HG03469 (cell line): Measurements from ENCODE around the gene DEAF1.

ENCODE experiments used
- ATAC-seq: cut with Tn5 transposase; IDR thresholded peaks from one replicate; pipeline ENCODE4 v1.9.1; 2021; ENCODE audit warnings: mild to moderate bottlenecking, moderate library complexity, moderate number of reproducible peaks; ENCODE audit not compliant: unreplicated experiment

The DEAF1 gene

DNA sequence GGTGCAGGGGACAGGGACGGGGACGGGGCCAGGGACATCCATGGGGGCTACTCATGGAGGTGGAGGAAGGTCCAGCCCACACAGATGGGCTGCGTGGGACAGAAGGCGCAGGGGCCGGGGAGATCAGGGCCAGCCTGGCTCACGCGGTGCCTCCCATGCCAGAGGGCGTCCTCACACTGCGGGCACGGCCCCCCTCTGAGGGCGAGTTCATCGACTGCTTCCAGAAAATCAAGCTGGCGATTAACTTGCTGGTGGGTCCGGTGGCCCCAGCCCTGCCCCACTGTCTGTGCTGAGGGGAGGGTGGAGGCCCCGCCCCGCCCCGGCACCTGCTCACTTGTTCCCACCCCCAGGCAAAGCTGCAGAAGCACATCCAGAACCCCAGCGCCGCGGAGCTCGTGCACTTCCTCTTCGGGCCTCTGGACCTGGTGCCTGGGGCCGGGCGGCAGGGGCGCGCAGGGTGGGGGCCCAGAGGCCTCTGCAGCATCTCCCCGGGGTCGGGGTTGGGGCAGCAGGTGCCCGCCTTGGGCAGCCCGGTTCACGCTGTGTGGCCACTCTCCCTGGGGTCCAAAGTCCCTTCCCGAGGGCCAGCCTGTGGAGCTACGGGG, 26.8 kb upstream of the DEAF1 start:
- no peak for ATAC-seq

DNA sequence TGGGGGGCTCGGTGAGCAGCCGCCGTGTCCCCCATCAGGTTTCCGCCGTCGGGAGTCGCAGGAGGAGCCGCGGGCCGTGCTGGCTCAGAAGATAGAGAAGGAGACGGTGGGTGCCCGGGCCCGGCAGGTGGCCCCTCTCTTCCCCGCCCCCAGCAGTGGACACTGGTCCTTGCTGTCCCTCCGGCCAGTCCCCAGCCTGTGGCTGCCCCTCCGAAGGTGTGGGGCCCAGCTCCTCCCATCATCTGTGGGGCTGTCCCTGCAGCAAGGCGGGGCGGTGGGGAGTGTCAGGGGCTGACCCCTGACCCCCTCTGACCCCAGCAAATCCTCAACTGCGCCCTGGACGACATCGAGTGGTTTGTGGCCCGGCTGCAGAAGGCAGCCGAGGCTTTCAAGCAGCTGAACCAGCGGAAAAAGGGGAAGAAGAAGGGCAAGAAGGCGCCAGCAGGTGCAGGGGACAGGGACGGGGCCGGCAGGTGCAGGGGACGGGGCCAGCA, 26.3 kb upstream of the DEAF1 start:
- ATAC-seq, result no peak

DNA sequence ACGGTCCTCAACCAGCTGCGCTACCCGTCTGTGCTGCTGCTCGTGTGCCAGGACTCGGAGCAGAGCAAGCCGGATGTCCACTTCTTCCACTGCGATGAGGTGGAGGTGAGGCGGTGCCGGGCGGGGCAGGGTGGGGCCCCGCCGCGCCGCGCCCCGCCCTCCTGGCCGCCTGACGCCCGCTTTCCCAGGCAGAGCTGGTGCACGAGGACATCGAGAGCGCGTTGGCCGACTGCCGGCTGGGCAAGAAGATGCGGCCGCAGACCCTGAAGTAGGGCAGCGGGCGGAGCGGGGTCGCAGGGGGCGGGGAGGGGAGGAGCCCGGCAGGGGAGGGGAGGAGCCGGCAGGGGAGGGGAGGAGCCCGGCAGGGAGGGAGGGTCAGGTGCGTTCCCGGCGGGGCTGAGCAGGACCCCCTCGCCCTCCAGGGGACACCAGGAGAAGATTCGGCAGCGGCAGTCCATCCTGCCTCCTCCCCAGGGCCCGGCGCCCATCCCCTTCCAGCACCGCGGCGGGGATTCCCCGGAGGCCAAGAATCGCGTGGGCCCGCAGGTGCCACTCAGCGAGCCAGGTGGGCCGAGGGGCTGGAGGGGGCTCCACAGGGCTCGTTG, 25.7 kb upstream of the DEAF1 start:
- no peak for ATAC-seq

DNA sequence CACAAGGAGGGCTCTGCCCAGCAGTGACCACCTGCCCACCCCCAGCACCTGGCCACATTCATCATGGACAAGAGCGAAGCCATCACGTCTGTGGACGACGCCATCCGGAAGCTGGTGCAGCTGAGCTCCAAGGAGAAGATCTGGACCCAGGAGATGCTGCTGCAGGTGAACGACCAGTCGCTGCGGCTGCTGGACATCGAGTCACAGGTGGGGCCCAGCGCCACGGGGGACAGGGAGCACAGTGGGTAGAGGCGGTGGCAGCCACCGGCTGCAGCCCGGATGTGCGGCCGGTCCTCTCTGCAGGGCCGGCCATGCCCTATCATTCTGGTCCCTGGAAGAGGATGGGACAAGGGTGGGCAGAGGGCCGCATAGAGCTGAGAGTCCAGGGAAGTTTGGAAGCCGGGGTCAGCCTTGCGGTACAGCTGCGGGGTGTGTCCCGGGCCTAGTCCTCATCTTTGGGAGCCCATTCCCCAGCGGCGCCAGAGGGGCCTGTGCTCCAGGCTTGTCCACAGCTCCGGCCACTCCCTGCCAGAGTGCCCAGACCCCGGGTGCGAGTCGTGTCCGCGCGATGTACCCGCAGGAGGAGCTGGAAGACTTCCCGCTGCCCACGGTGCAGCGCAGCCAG, 25.1 kb upstream of the DEAF1 start:
- ATAC-seq, result no peak

DNA sequence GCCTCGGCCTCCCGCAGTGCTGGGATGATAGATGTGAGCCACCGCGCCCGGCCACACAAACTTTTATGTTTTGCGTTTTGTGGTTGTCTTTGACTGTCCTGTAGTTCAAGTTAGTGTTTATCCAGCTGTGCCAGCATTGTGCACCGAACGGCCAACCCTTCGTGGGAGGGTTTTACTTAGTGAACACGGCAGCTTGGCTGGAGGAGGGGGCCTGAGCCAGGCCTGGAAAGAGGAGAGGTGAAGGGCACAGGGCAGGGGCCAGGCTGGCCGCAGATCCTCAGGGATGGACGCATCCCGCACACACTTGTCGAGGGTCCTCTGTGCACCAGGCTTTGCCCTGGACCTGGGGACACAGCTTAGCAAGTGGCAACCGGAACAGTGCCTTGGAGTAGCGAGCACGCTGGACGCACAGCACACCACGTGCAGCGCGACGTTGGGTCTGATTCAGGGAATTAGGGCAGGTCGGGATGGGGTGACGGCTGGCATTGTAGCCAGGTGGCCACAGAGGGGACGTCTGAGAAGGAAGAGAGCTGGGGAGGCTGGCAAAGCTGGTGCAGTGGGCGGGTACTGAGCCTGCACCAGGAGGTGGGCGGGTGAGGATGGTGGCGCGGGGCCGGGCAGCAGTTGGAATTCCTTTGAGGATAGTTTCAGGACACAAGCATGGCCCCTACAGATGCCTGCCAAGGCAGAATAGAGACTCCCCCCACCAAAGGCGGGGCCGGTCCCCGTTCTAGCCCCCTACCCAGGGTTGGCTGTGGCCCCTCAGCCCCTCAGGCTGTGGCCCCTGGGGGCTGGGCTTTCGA, 24.4 kb upstream of the DEAF1 start:
- no peak for ATAC-seq

DNA sequence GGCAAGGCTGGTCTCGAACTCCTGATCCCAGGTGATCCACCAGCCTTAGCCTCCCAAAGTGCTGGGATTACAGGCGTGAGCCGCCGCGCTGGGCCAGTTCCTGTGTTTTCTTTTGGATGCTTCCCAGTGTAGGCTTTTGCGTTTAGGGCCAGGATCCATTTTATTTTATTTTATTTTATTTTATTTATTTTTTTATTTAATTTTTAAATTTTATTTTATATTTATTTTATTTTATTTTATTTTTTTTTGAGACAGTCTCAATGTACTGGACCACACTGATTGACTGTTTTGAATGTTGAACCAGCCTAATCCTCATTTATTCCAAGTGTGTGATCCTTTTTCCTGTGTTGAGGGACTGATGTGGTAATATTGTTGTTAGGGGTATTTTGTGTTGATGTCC, 19.4 kb upstream of the DEAF1 start:
- no peak for ATAC-seq

DNA sequence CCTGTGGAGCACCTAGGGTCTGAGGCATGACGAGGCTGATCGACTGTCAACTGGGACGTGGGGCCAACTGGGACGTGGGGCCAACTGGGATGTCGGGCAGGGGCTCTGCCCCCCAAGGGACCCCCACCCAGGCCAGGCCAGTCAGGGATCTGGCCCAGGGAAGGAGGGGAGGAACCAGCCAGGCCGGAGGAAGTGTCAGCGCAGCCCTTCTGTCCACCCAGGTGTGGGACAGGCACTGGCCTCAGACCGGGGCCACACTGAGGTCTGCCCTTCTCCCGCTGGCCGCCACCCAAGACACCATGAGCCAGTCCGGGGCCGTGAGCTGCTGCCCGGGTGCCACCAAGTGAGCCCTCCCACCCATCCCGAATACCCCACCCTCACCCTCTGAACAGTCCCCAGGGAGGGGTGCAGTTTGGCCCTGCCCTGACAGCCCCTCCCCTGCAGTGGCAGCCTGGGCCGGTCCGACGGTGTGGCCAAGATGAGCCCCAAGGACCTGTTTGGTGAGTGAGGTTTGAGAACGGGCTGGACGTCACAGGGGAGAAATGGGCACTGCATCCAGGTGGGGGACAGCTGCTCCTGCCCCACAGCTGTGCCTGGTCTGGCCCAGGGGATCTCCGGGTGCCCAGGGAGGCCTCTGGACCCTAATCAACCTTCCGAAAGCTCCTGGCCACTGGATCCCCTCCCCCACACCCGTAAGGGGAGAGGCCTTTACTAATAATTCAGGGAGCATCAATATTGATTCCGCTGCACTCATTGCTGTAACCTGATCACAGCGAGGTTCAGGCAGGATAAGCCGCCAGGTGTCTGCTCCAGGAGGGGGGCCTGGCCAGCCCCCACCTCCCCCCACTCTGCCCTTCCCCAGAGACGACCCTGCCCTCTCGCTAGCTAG, 14.3 kb upstream of the DEAF1 start:
- ATAC-seq, result no peak

DNA sequence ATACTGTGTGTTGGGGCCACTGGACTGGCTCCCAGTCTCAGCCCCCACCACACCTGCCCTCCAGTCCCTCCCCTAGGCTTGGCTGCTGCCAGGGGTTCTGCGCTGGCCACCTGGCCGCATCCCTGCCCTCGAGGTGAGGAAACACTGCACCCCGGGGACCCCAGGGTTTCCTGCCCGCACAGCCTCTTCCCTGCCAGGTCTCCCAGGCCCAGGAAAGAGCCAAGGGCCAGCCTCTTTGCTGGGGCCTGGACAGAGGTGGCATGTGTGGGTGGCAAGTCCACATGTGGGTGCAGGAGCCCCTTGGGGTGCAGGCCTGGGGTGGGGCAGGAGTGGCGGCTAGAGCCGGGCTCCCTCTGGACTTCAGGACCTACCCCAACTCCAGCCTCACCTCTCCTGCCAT, 13.5 kb upstream of the DEAF1 start:
- ATAC-seq, result no peak

DNA sequence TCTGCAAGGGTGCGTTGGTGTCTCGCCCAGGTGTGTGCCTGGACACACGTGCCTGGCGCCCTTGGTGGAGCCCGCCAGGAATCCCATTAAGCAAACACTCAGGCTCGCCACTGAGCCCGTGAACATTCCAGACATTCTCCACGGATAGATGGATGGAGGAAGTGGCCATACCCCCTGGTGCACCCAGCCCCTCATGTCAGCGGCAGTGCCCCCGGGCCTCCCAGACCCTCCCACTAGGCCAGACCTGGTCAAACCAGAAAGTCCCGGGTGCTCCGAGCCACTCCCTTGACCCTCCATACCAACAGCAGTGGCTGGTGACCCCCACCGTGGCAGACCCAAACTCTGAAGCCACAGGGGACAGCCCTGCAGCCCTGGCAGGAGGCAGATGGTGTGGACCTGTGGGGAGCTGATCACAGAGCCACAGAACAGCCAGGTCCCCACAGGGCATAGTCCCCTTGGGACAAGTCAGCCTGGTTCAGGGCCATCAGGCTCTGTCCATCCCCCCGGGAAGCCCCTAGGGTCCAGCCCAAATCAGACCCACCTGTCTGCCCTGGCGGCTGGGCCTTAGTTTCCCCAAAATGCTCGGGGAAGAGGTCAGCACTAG, 12.9 kb upstream of the DEAF1 start:
- ATAC-seq, result no peak

DNA sequence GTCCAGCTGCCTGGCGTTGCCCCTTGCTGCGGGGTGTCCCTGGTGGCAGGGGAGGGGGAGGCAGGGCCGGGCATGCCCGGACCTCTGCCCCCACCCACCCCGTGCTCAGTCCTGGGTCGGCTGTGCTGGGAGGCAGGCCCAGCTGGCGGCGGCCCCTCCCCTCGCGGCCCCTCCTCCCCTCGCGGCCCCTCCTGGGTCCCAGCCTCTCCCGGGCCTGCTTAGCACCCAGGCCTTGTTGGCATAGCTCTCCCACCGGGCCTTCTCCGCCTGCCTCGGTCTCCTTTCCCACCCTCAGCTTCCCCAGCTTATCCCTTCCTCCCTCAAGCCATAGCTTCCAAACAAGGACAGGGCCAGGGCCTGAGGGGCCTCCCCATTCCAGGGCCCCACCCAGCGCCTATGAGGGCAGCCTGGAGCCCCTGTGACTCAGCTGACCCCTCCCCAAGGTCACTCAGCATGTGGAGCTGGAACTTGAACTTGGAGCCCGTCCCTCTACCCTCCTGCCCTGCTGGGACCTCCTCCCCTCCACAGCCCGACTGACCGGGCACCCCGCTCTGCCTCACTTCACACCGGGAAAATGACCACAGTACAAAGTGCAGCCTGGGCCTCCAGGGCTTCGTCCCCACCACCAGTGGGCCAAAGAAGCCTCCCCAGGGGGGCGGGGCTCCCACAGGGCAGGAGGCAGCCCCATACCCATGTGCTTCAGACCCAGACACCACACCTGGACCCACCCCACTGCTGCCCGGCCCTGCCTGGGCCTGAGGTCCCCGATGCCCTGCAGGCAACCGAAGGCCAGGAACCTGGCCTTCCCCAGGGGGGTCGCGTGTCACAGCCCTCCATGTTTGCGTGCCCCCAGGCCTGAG, 12.2 kb upstream of the DEAF1 start:
- ATAC-seq, result no peak

DNA sequence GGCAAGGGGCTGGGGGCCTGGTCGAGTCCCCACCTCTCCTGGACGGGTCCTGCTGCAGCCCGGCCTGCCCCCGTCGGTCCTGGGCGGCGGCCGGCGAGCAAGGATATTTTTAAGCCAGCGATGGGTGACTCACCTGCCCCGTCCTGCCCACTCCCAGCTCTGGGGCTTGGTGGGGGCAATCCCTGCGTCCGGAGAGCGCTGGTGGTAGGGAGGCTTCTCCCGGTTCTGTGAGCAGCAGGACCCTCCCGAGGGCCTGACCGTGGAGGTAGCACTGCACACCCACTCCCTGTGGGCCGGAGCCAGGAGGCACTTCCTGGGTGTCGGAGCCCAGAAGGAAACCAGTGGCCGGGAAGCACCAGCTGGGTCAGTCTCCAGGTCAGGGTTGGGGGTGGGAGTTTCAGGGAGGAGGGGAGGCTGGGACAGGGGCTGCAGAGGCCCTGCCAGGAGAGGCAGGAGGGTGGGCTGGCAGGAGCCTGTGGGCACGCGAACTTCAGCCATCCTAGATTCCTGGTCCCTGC, 11.5 kb upstream of the DEAF1 start:
- ATAC-seq, result no peak

DNA sequence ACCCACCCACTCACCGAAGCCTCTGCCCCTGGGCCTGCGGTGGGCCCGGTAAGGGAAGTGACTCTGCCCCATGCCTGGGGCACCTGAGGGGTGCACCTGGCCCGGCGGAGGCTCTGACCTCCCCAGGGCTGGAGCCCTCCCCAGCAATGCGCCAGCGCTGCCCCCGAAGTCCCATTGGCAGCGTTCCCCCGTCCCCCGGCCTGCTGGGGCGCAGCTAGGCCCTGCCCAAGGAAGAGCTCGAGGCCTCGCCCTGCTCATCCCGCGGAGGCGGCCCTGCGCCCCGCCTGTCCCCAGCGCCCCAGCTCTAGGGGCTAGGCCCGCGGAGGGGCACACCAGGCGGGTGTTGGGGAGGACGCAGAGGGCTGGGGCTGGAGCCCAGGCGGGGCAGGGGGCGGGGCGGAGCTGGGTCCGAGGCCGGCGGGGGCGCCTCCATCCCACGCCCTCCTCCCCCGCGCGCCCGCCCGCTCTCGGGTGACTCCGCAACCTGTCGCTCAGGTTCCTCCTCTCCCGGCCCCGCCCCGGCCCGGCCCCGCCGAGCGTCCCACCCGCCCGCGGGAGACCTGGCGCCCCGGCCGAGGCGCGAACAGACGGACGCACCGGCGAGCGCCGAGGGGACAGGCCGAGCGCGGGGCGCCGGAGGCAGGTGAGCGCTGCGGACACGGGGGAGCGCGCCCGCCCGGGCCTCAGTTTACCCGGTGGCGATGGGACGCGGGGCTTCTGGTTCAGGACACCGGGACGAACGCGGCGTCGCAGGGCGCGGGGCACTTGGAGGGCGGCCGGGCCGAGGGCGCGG, 10.8 kb upstream of the DEAF1 start, which contains the start of gene EPS8L2:
TSS of gene EPS8L2 (plus strand) at position 586 of the 793 bp plus-strand sequence. CDS start 3,177 bp downstream, outside the sequence.
- ATAC-seq, result no peak

DNA sequence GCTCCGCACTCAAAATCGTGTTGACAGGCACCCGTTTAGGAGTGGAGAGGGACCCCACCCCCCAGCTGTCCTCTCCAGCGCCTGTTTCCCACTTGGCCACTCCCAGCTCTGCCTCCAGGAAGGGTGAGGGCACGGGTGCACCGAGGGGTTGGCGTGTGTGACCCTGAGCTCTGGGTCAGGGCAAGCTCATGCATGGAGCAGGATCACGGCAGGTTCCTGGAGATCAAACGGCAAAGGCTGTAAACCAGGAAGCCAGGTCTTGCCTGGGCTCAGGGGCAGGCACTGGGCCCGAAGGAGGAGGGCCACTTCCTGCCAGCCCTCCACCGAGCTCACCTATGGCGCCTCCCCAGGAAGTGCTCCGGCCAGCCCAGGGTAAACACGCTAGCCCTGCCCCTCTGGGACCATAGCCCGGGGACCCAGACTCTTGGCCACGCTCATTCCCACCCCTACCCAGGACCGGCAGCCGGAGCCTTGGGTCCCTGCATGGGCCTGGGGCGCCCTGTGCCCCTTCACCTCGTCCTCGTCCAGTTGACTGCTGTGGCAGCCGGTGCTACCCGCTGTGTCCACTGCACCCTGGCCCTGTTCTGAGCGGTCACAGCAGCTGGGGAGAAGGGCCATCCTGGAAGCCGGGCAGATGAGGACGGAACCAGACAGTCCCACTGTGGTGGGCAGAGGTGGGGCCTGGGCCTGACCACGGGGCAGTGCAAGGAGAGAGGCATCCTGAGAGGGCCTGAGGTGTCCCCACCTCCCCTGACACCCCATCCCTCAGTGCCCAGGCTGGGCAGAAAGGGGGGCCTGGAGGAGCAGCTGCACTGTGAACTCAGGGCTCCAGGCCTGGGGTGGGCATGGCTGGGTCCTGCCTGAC, 10.0 kb upstream of the DEAF1 start:
- ATAC-seq, result no peak

DNA sequence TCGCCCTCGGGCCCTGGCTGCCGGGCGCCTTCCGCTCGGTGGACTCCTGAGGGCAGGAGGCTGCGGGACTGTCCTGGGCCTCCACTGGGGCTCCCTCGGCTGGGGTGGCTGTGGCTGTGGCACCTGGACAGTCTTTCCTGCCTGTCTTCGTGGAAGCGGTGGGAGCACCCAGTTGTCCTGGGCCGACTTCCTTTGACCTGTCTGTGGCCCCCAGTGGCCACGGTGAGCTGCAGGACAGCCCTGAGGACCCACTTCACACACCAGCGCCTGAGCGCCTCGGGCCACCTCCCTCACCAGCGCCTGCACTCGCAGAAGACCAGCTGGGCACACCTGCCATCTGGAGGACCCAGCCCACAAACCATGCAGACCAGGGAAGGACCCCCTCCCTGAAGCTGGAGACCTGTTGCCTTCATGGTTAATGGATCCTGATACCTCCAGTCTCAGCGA, 9.2 kb upstream of the DEAF1 start:
- no peak for ATAC-seq

DNA sequence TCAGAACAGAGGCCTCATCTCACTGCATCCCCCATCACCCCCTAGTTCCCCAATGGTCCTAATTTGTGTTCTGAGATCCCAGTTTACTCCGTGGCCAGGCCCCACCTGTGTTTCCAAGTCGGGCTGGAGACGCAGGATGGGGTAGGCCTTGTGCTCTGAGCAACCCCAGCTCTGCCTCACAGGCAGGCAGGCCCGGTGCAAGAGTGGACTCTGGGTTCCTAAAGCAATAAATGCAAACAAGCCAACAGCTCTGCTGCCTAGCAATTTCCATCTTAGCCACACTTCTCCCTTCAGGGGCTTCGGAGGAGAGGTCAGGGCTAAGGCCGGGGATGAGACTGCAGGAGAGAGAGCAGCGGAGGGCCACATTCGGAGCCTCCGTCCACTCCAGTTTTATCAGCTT, 8.5 kb upstream of the DEAF1 start:
- ATAC-seq, result no peak

DNA sequence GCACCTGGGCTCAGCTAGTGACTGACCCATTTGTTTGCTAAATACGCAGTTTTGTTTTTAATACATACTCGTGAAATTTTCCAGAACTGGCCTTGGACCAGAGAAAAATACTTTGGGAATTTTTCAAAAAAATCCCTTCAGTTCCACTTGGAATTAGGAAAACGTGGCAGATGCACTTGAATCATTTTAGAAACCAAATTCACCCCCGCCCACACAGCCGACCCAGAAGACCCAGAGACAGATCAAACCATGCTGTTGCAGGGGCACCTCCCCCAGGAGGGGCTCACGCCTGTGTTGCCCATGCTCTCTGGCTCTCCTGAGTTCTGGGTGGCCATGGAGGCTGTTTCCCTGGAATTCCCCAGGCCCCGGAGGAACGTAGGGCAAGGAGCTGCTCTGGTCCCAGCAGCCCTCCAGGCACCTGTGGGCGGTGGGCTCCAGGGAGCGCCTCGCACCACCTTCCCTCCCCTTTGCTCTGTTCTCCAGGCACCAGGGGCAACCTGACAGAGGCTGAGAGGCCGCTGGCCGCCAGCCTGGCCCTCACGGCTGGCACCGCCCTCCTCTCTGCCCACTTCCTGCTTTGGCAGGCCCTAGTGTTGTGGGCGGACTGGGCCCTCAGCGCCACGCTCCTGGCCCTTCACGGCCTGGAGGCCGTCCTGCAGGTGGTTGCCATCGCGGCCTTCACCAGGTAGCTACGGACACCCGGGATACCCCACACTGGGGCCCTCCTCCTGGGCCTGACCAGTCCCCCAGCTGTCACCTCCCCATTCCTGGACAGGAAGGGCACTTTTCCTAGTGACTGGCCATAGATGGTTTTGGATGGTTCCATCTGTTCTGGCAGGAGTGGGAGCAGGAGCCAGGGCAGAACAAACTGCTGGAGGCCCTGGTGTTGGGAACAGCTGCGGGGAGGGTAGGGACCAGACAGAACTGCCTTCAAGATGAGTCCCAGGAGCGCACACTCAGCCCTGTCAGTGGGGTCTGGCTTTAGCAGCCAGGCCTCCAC, 7.7 kb upstream of the DEAF1 start:
- no peak for ATAC-seq
